ENCODE data around the gene KRTAP10-4. TPM values are rescaled to one million over a fixed set of nuclear protein-coding genes. Genes with fewer than 3 reads are reported as not detected.

The KRTAP10-4 gene
- total RNA-seq, 1 donor from 2014 or later = not detected

GRCh38 chr21:44618909-44619308 lies 45.4 kb downstream of the KRTAP10-4 start:
- Histone ChIP-seq H3K36me3 (no peaks in the 10 kb centered on the region), H3K4me3 (no peak overlapping the region)

GRCh38 chr21:44619886-44620285 lies 46.4 kb downstream of the KRTAP10-4 start:
- TF ChIP-seq CTCF (IDR thresholded peaks at IDR 0.05) = no peak
- DNase-seq (ENCODE audit: low spot score in 2 of 2) = no peak
- H3K27ac ChIP-seq = no peak overlapping the region
- H3K4me3 ChIP-seq = no peak overlapping the region
- no peaks in the 10 kb centered on the region for H3K4me1 ChIP-seq
- no peaks in the 10 kb centered on the region for H3K27me3 ChIP-seq
- peaks cover 0 to 3% of the 10 kb centered on the region in 2 donors for H3K9me3 ChIP-seq
- intact Hi-C loops (cut with DNase I) = no loop called here
- no peaks in the 10 kb centered on the region for H3K36me3 ChIP-seq

More at GRCh38 chr21:44618909-44619308, 45.4 kb downstream of the KRTAP10-4 start:
- TF ChIP-seq CTCF (IDR thresholded peaks at IDR 0.05) = no peak
- H3K4me1 ChIP-seq = no peaks in the 10 kb centered on the region
- no peak for DNase-seq (ENCODE audit: low spot score in 2 of 2)
- intact Hi-C loops (cut with DNase I) = no loop called here
- peaks cover 0 to under 1% of the 10 kb centered on the region in 2 donors for H3K9me3 ChIP-seq
- no peaks in the 10 kb centered on the region for H3K27me3 ChIP-seq
- H3K27ac ChIP-seq = no peak overlapping the region

- intact Hi-C loops (cut with DNase I) = no loop called here
- Histone ChIP-seq H3K9me3 (peaks cover 0 to 3% of the 10 kb centered on the region in 2 donors), H3K27ac (no peak overlapping the region), H3K36me3 (no peaks in the 10 kb centered on the region), H3K4me3 (no peak overlapping the region), H3K27me3 (no peaks in the 10 kb centered on the region), H3K4me1 (no peaks in the 10 kb centered on the region)
- TF ChIP-seq CTCF (IDR thresholded peaks at IDR 0.05) = no peak
- no peak for DNase-seq (ENCODE audit: low spot score in 2 of 2)
These were observed 50.0 kb downstream of the KRTAP10-4 start for GRCh38 chr21:44623575-44623974.

Other genes with a start within 250 kb of the KRTAP10-4 start
- 68.5 TPM for gene CFAP410, start 234.3 kb upstream of the KRTAP10-4 start, total RNA-seq
- 0.43 TPM for gene TRPM2, start 220.1 kb upstream of the KRTAP10-4 start, total RNA-seq
- 2.2 TPM for gene LRRC3, start 118.2 kb upstream of the KRTAP10-4 start, total RNA-seq
- not detected for gene KRTAP10-1, start 33.5 kb upstream of the KRTAP10-4 start, total RNA-seq
- not detected for gene KRTAP10-2, start 22.2 kb upstream of the KRTAP10-4 start, total RNA-seq
- not detected for gene KRTAP10-3, start 14.9 kb upstream of the KRTAP10-4 start, total RNA-seq
- not detected for gene KRTAP10-5, start 6.9 kb downstream of the KRTAP10-4 start, total RNA-seq
- not detected for gene KRTAP10-6, start 18.8 kb downstream of the KRTAP10-4 start, total RNA-seq
- not detected for gene KRTAP10-7, start 26.9 kb downstream of the KRTAP10-4 start, total RNA-seq
- not detected for gene KRTAP10-8, start 38.4 kb downstream of the KRTAP10-4 start, total RNA-seq
- not detected for gene KRTAP10-9, start 53.4 kb downstream of the KRTAP10-4 start, total RNA-seq
- not detected for gene KRTAP10-10, start 63.6 kb downstream of the KRTAP10-4 start, total RNA-seq
- not detected for gene KRTAP10-11, start 72.7 kb downstream of the KRTAP10-4 start, total RNA-seq
- gene KRTAP12-4, start 80.9 kb downstream of the KRTAP10-4 start, total RNA-seq = not detected
- gene KRTAP12-3, start 84.2 kb downstream of the KRTAP10-4 start, total RNA-seq = not detected
- not detected for gene KRTAP12-2, start 93.2 kb downstream of the KRTAP10-4 start, total RNA-seq
- not detected for gene KRTAP12-1, start 108.4 kb downstream of the KRTAP10-4 start, total RNA-seq
- not detected for gene KRTAP10-12, start 123.4 kb downstream of the KRTAP10-4 start, total RNA-seq
- gene TSPEAR, start 137.8 kb downstream of the KRTAP10-4 start, total RNA-seq = not detected
- gene UBE2G2, start 228.1 kb downstream of the KRTAP10-4 start, total RNA-seq = 58.1 TPM
- gene SUMO3, start 244.3 kb downstream of the KRTAP10-4 start, total RNA-seq = 69.2 TPM

Data from ascending aorta (tissue), 2 donors.